Medulla oblongata (tissue), 1 donor: ENCODE measurements around the gene GLMP.

Experiments
- DNase-seq: peaks from one replicate; pipeline ENCODE4 v3.0.0-alpha.2; 2015; ENCODE audit errors: extremely low spot score

GLMP gene

GRCh38 chr1:156249593-156249992 lies 45.9 kb downstream of the GLMP start:
- DNase-seq, result no peak

GRCh38 chr1:156248323-156248683 lies 47.2 kb downstream of the GLMP start:
- DNase-seq, result no peak

DNA sequence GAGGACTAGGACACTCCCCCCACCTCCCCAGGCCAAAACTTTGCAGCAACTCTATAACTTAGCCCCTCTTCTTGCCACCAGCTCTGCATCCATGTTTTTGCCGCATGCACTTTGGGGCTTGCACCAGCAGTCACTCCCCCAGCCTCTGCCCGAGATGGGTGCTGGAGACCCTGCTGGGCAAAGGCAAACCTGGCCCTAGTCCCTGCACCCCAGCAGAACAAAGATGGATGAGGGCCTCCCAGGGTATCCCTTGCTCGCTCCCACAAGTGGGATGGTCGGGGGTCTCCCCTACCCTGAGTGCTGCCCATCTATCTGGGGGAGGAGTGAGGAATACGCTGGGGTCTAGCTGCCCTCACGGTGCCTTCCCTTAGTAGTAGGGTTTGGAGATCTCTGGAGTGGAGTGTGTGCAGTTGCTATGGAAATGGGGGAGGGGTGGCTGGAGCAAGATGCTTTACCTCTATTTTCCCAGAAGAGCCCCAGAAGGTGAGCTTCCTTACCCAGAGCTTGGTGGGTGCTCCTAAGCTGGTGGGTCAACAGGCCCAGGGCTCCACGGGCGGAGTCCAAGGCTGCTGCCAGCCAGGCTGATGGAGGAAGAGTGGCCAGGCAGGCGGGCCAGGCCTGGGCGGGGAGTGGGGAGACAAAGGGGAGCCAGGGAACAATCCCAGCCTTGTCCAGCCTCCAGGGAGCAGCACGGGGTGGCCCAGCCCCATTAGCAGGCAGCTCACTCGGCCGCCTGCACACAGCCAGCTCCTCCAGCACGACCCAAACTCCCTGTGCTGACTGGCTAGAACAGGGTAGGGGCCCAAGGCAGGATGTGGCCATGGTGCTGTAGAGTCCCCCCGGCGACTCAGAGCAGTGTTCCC lies 47.8 kb downstream of the GLMP start, which contains the start of gene PAQR6:
Gene PAQR6, minus strand, starts transcription at position 597 of the 863 bp plus-strand sequence. CDS start 1,325 bp downstream, outside the sequence.
- DNase-seq, result peak; percentile 96

GRCh38 chr1:156246781-156247459 lies 48.6 kb downstream of the GLMP start:
- peak; percentile 58 for DNase-seq

DNA sequence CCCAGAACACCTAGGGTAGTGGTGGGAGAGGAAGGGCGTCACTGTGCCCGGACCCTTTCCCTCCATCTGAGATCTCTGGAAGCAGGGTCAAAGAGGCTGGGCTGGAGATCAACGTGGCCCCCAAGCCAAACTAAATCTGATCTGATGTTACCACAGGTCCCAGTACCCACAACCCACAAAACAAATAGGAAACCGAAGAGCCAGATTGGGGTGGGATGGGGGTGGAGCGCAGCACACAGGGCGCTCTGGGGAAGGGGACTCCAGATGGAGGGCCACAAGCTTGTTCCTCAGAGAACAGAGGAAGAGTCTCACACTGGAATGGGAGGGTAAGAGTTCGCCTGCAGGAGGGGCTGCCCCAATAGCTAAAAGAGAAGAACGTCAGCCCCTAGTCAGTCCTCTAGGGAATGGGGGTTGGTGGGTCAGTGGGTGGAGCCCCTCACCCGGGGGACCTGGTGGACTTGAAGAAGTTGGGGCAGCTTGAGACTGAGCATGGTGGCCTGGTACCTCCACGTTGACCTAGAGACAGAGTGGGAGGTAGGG lies 49.2 kb downstream of the GLMP start:
- DNase-seq, result no peak

- DNase-seq, result no peak
These were observed 49.8 kb downstream of the GLMP start for GRCh38 chr1:156245451-156246232.

GRCh38 chr1:156244712-156245111 lies 50.8 kb downstream of the GLMP start:
- no peak for DNase-seq

- no peak for DNase-seq
These were observed 51.4 kb downstream of the GLMP start for GRCh38 chr1:156244126-156244525.

DNA sequence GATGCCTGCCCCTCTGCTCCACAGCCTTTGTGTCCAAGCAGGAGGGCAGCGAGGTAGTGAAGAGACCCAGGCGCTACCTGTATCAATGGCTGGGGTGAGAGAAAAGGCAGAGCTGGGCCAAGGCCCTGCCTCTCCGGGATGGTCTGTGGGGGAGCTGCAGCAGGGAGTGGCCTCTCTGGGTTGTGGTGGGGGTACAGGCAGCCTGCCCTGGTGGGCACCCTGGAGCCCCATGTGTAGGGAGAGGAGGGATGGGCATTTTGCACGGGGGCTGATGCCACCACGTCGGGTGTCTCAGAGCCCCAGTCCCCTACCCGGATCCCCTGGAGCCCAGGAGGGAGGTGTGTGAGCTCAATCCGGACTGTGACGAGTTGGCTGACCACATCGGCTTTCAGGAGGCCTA lies 52.7 kb downstream of the GLMP start:
- DNase-seq, result no peak
